IPS-18c (cell line): ENCODE data around the gene ILDR1.
A peak's percentile ranks its signal among the peaks of the same experiment; 100 is the strongest.
"Not testable (repeated sequence)": the region's sequence is repeated elsewhere in the genome, so short reads cannot be mapped to it uniquely, and the experiment has no call there.

Source experiments
- H3K4me3 ChIP-seq: 2 replicates; pipeline ENCODE4 v1.7.0; 2013; ENCODE audit warnings: low read depth, mild to moderate bottlenecking, low read length, moderate library complexity; ENCODE audit not compliant: insufficient read depth
- H3K9me3 ChIP-seq: one replicate; pipeline ENCODE4 v1.6.1; 2013; ENCODE audit warnings: mild to moderate bottlenecking, low read length, moderate library complexity; ENCODE audit not compliant: control insufficient read depth, insufficient read depth

ILDR1 gene

GRCh38 chr3:122021811-122022401 lies at the start of gene ILDR1:
Gene ILDR1 (minus strand): TSS chr3:122022247. CDS start chr3:122022077, 170 bp downstream.
- H3K4me3 ChIP-seq, result peak within 1 kb of the TSS; percentile 59
- H3K9me3 ChIP-seq, result no peaks in the 10 kb centered on the region

DNA sequence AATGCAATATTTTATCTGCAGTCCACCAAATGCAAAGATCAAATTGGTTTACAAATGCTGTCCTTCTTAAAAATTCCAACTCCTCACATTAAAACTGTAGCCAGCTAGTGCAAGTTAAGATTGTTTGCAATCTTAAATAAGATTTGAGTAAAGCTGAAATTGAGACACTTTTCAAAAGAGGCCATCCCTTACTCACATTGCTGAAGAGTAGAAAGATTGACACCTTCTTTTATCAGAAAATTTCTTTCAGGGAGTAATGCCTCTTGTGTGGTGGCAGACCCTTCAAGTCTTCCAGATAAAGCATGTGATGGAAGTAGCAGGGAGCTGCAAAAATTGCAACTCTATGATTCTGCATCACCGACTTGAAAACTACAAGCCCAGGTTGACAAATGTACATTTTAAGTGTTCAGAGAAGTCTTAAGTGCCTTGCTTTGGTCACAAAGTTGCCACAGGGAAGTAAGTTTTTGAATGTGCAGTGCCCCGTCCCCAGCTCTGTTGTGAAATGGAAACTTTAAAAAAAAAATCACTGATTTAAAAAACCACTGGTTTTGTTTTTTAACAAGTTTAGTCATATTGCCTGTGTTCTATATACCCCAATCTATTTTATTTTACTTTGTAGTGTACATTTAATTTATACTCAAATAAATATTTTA lies 45.7 kb upstream of the ILDR1 start:
- H3K4me3 ChIP-seq, result no peak overlapping the region
- H3K9me3 ChIP-seq, result no peaks in the 10 kb centered on the region

GRCh38 chr3:122067214-122067550 lies 45.1 kb upstream of the ILDR1 start:
- no peak overlapping the region for H3K4me3 ChIP-seq
- H3K9me3 ChIP-seq, result no peaks in the 10 kb centered on the region

GRCh38 chr3:122066331-122067213 lies 44.5 kb upstream of the ILDR1 start:
- Histone ChIP-seq H3K4me3 (no peak overlapping the region), H3K9me3 (no peaks in the 10 kb centered on the region)

DNA sequence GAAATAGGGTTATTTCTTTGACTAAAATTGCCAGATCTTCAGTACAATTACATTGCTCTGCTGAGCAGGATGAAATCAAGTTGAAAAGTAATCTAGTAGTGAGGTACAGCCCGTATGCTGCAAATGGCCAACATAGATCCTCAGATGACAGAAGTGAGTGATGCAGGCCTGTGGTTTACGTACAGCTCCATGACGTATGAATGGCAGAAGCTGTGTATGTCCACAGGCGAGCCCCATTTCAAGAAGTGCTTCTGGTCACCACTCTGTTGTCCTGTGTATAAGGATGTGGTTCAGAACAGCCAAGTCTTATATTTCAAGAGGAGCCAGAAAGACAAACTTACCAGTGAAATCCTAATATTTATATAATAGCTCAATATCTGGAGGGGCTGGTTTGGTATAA lies 42.3 kb upstream of the ILDR1 start:
- H3K4me3 ChIP-seq, result no peak overlapping the region
- H3K9me3 ChIP-seq, result no peaks in the 10 kb centered on the region

GRCh38 chr3:122063908-122064307 lies 41.9 kb upstream of the ILDR1 start:
- Histone ChIP-seq H3K4me3 (no peak overlapping the region), H3K9me3 (no peaks in the 10 kb centered on the region)

- Histone ChIP-seq H3K4me3 (no peak overlapping the region), H3K9me3 (no peaks in the 10 kb centered on the region)
These were observed 38.1 kb upstream of the ILDR1 start for GRCh38 chr3:122060040-122060698.

- H3K9me3 ChIP-seq, result no peaks in the 10 kb centered on the region
These were observed 36.2 kb upstream of the ILDR1 start for GRCh38 chr3:122058294-122058693.

GRCh38 chr3:122057671-122058070 lies 35.6 kb upstream of the ILDR1 start:
- no peaks in the 10 kb centered on the region for H3K9me3 ChIP-seq
- H3K4me3 ChIP-seq, result no peak overlapping the region

More at GRCh38 chr3:122058294-122058693, 36.2 kb upstream of the ILDR1 start:
- no peak overlapping the region for H3K4me3 ChIP-seq

- H3K9me3 ChIP-seq, result no peaks in the 10 kb centered on the region
- no peak within 1 kb of the TSS for H3K4me3 ChIP-seq
These were observed 33.2 kb upstream of the ILDR1 start, which contains the start of gene CD86 for GRCh38 chr3:122055215-122055614. Gene CD86 (plus strand): TSS chr3:122055362. CDS start chr3:122055490, 128 bp downstream.

GRCh38 chr3:122052968-122053367 lies 30.9 kb upstream of the ILDR1 start:
- H3K4me3 ChIP-seq, result no peak overlapping the region
- no peaks in the 10 kb centered on the region for H3K9me3 ChIP-seq

DNA sequence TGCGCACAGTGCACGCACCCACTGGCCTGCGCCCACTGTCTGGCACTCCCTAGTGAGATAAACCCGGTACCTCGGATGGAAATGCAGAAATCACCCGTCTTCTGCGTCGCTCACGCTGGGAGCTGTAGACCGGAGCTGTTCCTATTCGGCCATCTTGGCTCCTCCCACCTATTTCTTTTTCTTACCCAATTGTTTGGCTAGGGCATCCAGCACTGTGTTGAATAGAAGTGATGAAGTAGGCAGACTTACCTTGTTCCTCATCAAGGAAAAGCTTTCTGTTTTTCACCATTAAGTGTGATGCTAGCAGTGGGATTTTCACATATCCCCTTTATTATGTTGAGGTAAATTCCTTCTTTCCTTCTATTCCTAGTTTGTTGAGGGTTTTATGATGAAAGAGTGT lies 25.7 kb upstream of the ILDR1 start:
- H3K4me3 ChIP-seq, H3K9me3 ChIP-seq: not testable (repeated sequence)

DNA sequence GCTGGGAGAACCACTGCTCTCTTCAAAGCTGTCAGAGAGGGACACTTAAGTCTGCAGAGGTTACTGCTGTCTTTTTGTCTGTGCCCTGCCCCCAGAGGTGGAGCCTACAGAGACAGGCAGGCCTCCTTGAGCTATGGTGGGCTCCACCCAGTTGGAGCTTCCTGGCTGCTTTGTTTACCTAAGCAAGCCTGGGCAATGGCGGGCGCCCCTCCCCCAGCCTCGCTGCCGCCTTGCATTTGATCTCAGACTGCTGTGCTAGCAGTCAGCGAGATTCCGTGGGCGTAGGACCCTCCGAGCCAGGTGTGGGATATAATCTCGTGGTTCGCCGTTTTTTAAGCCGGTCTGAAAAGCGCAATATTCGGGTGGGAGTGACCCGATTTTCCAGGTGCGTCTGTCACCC lies 25.2 kb upstream of the ILDR1 start:
- H3K4me3 ChIP-seq, H3K9me3 ChIP-seq: not testable (repeated sequence)

DNA sequence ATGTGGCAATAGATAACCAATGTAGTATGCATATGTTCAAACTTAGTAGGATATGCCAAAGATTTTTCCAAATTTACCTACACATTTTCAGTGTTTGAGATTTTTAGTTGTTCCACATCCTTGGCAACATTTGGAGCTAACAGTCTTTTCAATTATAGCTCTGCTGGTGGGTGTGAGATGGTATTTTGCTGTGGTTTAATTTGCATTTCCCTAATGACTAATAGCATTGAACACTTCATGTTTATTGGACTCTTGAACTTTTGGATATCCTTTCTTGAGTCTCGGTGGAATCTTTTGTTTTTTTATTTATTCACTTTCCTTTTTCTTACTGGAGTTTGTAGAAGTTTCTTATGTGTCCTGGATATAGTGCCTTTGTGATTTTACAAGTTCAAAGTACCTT lies 11.0 kb upstream of the ILDR1 start:
- no peak overlapping the region for H3K4me3 ChIP-seq
- peaks cover 10% of the 10 kb centered on the region for H3K9me3 ChIP-seq

DNA sequence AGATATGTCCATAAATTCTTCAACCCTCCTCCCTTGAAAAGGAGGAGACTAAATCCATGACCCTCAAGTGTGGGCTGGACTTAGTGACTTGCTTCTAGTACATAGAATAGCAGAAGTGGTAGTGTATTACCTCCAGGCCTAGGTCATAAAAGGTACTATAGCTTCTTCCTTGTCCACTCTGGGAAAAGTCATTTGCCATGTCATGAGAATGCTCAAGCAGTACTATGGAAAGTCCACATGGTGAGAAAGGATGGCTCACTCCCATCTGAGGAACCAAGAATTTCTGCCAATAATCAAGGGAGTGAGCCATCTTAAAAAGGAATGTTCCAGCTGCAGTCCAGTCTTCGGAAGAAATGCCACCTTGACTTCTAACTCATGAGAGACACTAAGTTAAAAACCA lies 10.5 kb upstream of the ILDR1 start:
- H3K4me3 ChIP-seq, result no peak overlapping the region
- H3K9me3 ChIP-seq, result peaks cover 10% of the 10 kb centered on the region

DNA sequence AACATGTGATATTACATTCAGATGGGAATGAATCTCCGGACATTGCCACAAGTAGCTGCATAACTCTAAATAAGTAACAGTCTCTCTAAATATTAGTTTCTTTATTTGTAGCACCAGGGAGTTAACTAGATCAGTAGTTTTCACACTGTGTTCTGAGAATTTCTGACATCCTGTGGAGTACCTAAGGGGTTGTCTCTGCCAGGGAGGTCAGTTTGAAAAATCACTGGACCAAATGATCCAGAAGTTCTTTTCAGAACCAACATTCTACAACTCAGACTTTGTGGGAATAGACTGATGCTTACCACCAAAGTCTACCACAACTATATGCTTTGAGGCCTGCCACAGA lies 9.0 kb upstream of the ILDR1 start:
- no peak overlapping the region for H3K4me3 ChIP-seq
- H3K9me3 ChIP-seq, result peaks cover 2% of the 10 kb centered on the region

- peaks cover 2% of the 10 kb centered on the region for H3K9me3 ChIP-seq
These were observed 8.5 kb upstream of the ILDR1 start for GRCh38 chr3:122030381-122031122.

More at GRCh38 chr3:122030381-122031122, 8.5 kb upstream of the ILDR1 start:
- no peak overlapping the region for H3K4me3 ChIP-seq
